ENCODE results near the gene NKX2-1.

Gene NKX2-1

GRCh38 chr14:36502558-36503508 is 17.2 kb downstream of the NKX2-1 start:
- DNase-seq (ENCODE audit: low spot score): no peak
- no peak for TF ChIP-seq CTCF (IDR thresholded peaks at IDR 0.05; ENCODE audit: extremely low read depth, missing control alignments)

- no peak for DNase-seq (ENCODE audit: low spot score)
- TF ChIP-seq CTCF (IDR thresholded peaks at IDR 0.05; ENCODE audit: extremely low read depth, missing control alignments): no peak
These were observed 21.1 kb downstream of the NKX2-1 start for GRCh38 chr14:36498938-36499337.

- no peak for TF ChIP-seq CTCF (IDR thresholded peaks at IDR 0.05; ENCODE audit: extremely low read depth, missing control alignments)
- DNase-seq (ENCODE audit: low spot score): no peak
These were observed 23.7 kb downstream of the NKX2-1 start for GRCh38 chr14:36496346-36496745.

- no peak for TF ChIP-seq CTCF (IDR thresholded peaks at IDR 0.05; ENCODE audit: extremely low read depth, missing control alignments)
- no peak for DNase-seq (ENCODE audit: low spot score)
These were observed 24.4 kb downstream of the NKX2-1 start for GRCh38 chr14:36495666-36496065.

- no peak for TF ChIP-seq CTCF (IDR thresholded peaks at IDR 0.05; ENCODE audit: extremely low read depth, missing control alignments)
- no peak for DNase-seq (ENCODE audit: low spot score)
These were observed 26.3 kb downstream of the NKX2-1 start for GRCh38 chr14:36493761-36494160.

- TF ChIP-seq CTCF (IDR thresholded peaks at IDR 0.05; ENCODE audit: extremely low read depth, missing control alignments): no peak
- no peak for DNase-seq (ENCODE audit: low spot score)
These were observed 34.3 kb downstream of the NKX2-1 start for GRCh38 chr14:36485773-36486172.

- TF ChIP-seq CTCF (IDR thresholded peaks at IDR 0.05; ENCODE audit: extremely low read depth, missing control alignments): no peak
- DNase-seq (ENCODE audit: low spot score): no peak
These were observed 40.7 kb downstream of the NKX2-1 start for GRCh38 chr14:36479344-36479743.

All from GM20000 (cell line).